Mammary epithelial cell (primary cell): ENCODE results near the gene TTC23.

Source experiments
- EZH2 ChIP-seq: IDR thresholded peaks from 2 replicates; pipeline ENCODE4 v1.6.1; 2012; ENCODE audit warnings: low read length, inconsistent platforms, borderline replicate concordance
- TF ChIP-seq, protein P1 (sequence below), 2 donors: IDR thresholded peaks in 1 of 2; conservative IDR thresholded peaks in 1 of 2; 2 replicates each; pipeline ENCODE4 v1.5.1; 2011 to 2012; ENCODE audit warnings: inconsistent platforms in 2 of 2, low read length in 2 of 2, mild to moderate bottlenecking in 2 of 2, control low read depth in 1 of 2, low read depth in 1 of 2; ENCODE audit not compliant: insufficient read depth in 1 of 2; ENCODE audit errors: extremely low read depth in 1 of 2

DNA sequence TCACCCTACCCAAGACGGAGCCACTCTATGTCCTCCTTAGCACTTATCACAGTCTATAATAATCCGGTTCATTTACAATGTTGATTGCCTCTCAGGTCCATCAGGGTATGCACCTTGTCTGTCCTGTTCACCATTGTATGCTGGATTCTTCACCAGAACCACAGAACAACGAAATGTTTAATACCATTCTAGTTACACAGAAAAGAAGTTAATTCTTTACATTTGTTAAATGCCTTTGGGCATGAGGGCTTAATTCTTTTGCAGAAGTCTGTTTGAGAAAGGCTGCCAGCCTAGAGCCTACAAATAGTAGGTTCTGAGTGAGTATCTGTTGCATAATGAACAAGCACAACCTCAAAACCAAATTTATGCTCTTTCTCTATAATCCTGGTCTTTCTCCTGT lies 22.6 kb downstream of the TTC23 start:
- TF ChIP-seq, protein P1, sequence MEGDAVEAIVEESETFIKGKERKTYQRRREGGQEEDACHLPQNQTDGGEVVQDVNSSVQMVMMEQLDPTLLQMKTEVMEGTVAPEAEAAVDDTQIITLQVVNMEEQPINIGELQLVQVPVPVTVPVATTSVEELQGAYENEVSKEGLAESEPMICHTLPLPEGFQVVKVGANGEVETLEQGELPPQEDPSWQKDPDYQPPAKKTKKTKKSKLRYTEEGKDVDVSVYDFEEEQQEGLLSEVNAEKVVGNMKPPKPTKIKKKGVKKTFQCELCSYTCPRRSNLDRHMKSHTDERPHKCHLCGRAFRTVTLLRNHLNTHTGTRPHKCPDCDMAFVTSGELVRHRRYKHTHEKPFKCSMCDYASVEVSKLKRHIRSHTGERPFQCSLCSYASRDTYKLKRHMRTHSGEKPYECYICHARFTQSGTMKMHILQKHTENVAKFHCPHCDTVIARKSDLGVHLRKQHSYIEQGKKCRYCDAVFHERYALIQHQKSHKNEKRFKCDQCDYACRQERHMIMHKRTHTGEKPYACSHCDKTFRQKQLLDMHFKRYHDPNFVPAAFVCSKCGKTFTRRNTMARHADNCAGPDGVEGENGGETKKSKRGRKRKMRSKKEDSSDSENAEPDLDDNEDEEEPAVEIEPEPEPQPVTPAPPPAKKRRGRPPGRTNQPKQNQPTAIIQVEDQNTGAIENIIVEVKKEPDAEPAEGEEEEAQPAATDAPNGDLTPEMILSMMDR (conservative IDR thresholded peaks at IDR 0.05 in 1 of 2, IDR thresholded peaks at IDR 0.05 in 1 of 2; ENCODE audit: extremely low read depth in 1 of 2, insufficient read depth in 1 of 2, low read depth in 1 of 2, low read length in 2 of 2), result no peak
- TF ChIP-seq EZH2, result no peak
